Measurements from ENCODE around the gene CPS1.

GRCh38 chr2:210567279-210567678 is 10.9 kb downstream of the CPS1 start:
- TF ChIP-seq POLR2A (IDR thresholded peaks at IDR 0.05) (no peak), CTCF (IDR thresholded peaks at IDR 0.05) (no peak)
